ENCODE measurements around the gene NFKBIL1.

DNA sequence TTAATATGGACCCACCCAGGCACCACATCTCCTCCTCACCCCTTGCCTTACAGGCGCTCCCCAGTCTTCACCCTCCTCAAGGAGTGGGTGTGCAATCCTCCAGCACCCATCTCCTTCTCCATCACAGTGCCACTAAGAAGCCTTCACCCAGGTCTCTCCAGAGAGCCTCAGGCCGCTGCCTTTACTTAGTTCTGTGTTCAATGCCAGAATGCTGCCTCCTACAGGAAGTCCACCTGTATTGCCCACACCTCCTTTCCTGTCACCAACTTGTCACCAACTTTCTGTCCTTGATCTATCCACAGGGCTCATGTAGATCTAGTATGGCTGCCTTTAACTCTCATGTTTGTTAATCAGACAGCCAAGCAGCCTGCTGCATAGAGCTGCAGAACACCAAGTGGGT, 38.1 kb downstream of the NFKBIL1 start:
- TF ChIP-seq BHLHE40 (IDR thresholded peaks at IDR 0.05; ENCODE audit: borderline replicate concordance) (no peak), ELF4 (IDR thresholded peaks at IDR 0.05) (no peak), SP1 (IDR thresholded peaks at IDR 0.05) (no peak), SUZ12 (IDR thresholded peaks at IDR 0.05) (no peak), FOXA1 (IDR thresholded peaks at IDR 0.05) (no peak)
- TF ChIP-seq, protein P1, sequence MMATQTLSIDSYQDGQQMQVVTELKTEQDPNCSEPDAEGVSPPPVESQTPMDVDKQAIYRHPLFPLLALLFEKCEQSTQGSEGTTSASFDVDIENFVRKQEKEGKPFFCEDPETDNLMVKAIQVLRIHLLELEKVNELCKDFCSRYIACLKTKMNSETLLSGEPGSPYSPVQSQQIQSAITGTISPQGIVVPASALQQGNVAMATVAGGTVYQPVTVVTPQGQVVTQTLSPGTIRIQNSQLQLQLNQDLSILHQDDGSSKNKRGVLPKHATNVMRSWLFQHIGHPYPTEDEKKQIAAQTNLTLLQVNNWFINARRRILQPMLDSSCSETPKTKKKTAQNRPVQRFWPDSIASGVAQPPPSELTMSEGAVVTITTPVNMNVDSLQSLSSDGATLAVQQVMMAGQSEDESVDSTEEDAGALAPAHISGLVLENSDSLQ (IDR thresholded peaks at IDR 0.05), result no peak
